ENCODE data around the gene ZFHX3. TPM values are rescaled to one million over a fixed set of nuclear protein-coding genes. Genes with fewer than 3 reads are reported as not detected.

The ZFHX3 gene
- total RNA-seq, 1 experiment from 2014 or later = 21.8 TPM

DNA sequence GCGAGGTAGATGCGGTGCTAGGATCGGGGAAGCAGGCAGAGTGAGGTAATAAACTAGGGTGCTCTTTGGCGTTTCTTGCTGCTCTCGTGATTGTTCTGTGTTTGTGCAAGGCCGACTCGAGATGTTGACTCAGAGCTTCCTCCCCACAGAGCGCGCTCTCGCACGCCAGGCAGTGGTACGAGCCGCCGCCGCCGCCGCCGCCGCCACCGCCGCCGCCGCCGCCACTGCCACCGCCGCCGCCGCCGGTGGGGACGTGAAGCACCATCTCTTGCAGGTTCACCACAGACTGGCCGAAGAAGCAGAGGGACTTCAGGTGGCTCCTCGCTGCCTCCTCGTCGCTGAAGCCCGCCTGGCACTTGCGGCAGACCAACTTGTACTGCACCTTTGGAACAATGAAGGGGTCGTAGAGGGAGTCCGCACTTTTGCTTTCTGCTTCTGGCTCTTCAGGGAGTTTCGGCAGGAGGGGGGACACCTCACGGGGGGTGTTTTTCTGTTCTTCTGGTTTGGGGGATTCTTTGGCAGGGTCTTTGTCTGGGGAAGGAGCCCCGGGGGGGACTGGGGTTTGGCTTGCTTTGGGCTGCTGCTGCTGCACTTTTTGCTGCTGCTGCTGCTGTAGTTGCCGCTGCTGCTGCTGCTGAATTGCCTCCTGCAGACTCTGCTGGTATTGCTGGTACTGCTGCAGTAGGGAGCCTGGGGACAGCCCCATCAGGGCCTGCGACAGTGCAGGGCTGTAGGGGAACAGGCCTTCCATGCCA, 260.2 kb downstream of the ZFHX3 start:
- no TSS peak for BruUV-seq (replicated peaks)

GRCh38 chr16:72787130-72787513, 260.8 kb downstream of the ZFHX3 start:
- Histone ChIP-seq H3K36me3 (ENCODE audit: insufficient read depth, low read length, poor library complexity, severe bottlenecking) (no peaks in the 10 kb centered on the region), H3K4me3 (ENCODE audit: low read depth, low read length, poor library complexity, severe bottlenecking) (peak overlapping the region; percentile 51), H3K27ac (ENCODE audit: low read depth, low read length, poor library complexity, severe bottlenecking) (no peak overlapping the region), H3K4me1 (ENCODE audit: insufficient read depth, low read length, poor library complexity, severe bottlenecking) (peaks cover 4% of the 10 kb centered on the region), H3K27me3 (replicated peaks; ENCODE audit: insufficient read depth, low read depth, low read length, poor library complexity) (no peaks in the 10 kb centered on the region), H3K9me3 (ENCODE audit: low read depth, low read length, poor library complexity, severe bottlenecking) (no peaks in the 10 kb centered on the region)
- no TSS peak for BruUV-seq (replicated peaks)
- DNase-seq (ENCODE audit: low spot score) = no peak
- intact Hi-C loops (cut with micrococcal nuclease; ENCODE audit: unreplicated experiment) = no loop called here
- ChIA-PET POLR2A (ENCODE audit: low non-redundant PET) (no interaction called here), CTCF (interaction anchor here (0.7 kb wide), 1 partner anchor 386 kb away, joined by 5 read pairs; no protein-coding TSS in a partner anchor)
- no peak for TF ChIP-seq EZH2 (IDR thresholded peaks at IDR 0.05; ENCODE audit: borderline replicate concordance, low read depth, low read length, poor library complexity, severe bottlenecking)
- TF ChIP-seq CTCF (conservative IDR thresholded peaks at IDR 0.05; ENCODE audit: low read depth, low read length) = no peak

More for the DNA sequence above, 260.2 kb downstream of the ZFHX3 start:
- peaks cover 4% of the 10 kb centered on the region for H3K4me1 ChIP-seq (ENCODE audit: insufficient read depth, low read length, poor library complexity, severe bottlenecking)
- no peaks in the 10 kb centered on the region for H3K36me3 ChIP-seq (ENCODE audit: insufficient read depth, low read length, poor library complexity, severe bottlenecking)
- CTCF ChIA-PET = interaction anchor here (0.7 kb wide), 1 partner anchor 385 kb away, joined by 5 read pairs; no protein-coding TSS in a partner anchor
- POLR2A ChIA-PET (ENCODE audit: low non-redundant PET) = no interaction called here
- peak overlapping the region; percentile 51 for H3K4me3 ChIP-seq (ENCODE audit: low read depth, low read length, poor library complexity, severe bottlenecking)
- TF ChIP-seq CTCF (conservative IDR thresholded peaks at IDR 0.05; ENCODE audit: low read depth, low read length) (no peak), EZH2 (IDR thresholded peaks at IDR 0.05; ENCODE audit: borderline replicate concordance, low read depth, low read length, poor library complexity, severe bottlenecking) (no peak)
- H3K27ac ChIP-seq (ENCODE audit: low read depth, low read length, poor library complexity, severe bottlenecking) = no peak overlapping the region
- H3K9me3 ChIP-seq (ENCODE audit: low read depth, low read length, poor library complexity, severe bottlenecking) = no peaks in the 10 kb centered on the region
- DNase-seq (ENCODE audit: low spot score) = peak; percentile 78
- intact Hi-C loops (cut with micrococcal nuclease; ENCODE audit: unreplicated experiment) = no loop called here
- H3K27me3 ChIP-seq (replicated peaks; ENCODE audit: insufficient read depth, low read depth, low read length, poor library complexity) = no peaks in the 10 kb centered on the region

- TF ChIP-seq CTCF (conservative IDR thresholded peaks at IDR 0.05; ENCODE audit: low read depth, low read length) (no peak), EZH2 (IDR thresholded peaks at IDR 0.05; ENCODE audit: borderline replicate concordance, low read depth, low read length, poor library complexity, severe bottlenecking) (no peak)
- H3K4me1 ChIP-seq (ENCODE audit: insufficient read depth, low read length, poor library complexity, severe bottlenecking) = peaks cover 4% of the 10 kb centered on the region
- no peak for DNase-seq (ENCODE audit: low spot score)
- CTCF ChIA-PET = interaction anchor here (0.7 kb wide), 1 partner anchor 386 kb away, joined by 5 read pairs; no protein-coding TSS in a partner anchor
- no peaks in the 10 kb centered on the region for H3K36me3 ChIP-seq (ENCODE audit: insufficient read depth, low read length, poor library complexity, severe bottlenecking)
- H3K27ac ChIP-seq (ENCODE audit: low read depth, low read length, poor library complexity, severe bottlenecking) = no peak overlapping the region
- TSS peak; percentile 31 for BruUV-seq (replicated peaks)
- POLR2A ChIA-PET (ENCODE audit: low non-redundant PET) = no interaction called here
- no peaks in the 10 kb centered on the region for H3K9me3 ChIP-seq (ENCODE audit: low read depth, low read length, poor library complexity, severe bottlenecking)
- H3K27me3 ChIP-seq (replicated peaks; ENCODE audit: insufficient read depth, low read depth, low read length, poor library complexity) = no peaks in the 10 kb centered on the region
- no peak overlapping the region for H3K4me3 ChIP-seq (ENCODE audit: low read depth, low read length, poor library complexity, severe bottlenecking)
- intact Hi-C loops (cut with micrococcal nuclease; ENCODE audit: unreplicated experiment) = no loop called here
Observed at GRCh38 chr16:72786606-72787005, 261.3 kb downstream of the ZFHX3 start.

Data from A673 (cell line).